A673 (cell line): ENCODE data around the gene RBP7.

Experiments
- EZH2 ChIP-seq: fragments of 200-600 bp; sonication (generic); IDR thresholded peaks from 2 replicates; pipeline ENCODE4 v1.6.1; 2017; ENCODE audit warnings: borderline replicate concordance, low read depth, mild to moderate bottlenecking, mixed read lengths, antibody characterized with exemption, low read length; ENCODE audit not compliant: poor library complexity, severe bottlenecking
- TF ChIP-seq, protein P1 (sequence below): fragments of 300-800, 200-600 bp; sonication (generic); conservative IDR thresholded peaks from 2 replicates; pipeline ENCODE4 v1.5.1; 2017; ENCODE audit warnings: low read depth, mild to moderate bottlenecking, antibody characterized with exemption, low read length, moderate library complexity, mixed read lengths

DNA sequence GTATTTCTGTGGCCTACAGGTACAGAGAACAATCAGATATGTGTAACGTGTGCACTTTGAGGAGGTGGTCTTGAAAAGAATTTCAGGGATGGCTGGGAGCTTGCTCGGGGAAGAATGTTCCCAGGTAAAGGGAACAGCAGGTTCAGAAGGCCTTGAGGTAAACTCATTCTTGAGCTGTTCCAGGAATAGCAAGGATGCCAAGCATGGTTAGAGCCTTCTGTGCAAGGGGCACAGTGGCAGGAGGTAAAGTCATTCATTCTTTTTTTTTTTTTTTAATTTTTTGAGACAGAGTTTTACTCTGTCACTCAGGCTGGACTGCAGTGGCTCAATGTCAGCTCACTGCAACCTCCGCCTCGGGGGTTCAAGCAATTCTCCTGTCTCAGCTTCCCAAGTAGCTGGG is 45.7 kb downstream of the RBP7 start:
- TF ChIP-seq, protein P1, sequence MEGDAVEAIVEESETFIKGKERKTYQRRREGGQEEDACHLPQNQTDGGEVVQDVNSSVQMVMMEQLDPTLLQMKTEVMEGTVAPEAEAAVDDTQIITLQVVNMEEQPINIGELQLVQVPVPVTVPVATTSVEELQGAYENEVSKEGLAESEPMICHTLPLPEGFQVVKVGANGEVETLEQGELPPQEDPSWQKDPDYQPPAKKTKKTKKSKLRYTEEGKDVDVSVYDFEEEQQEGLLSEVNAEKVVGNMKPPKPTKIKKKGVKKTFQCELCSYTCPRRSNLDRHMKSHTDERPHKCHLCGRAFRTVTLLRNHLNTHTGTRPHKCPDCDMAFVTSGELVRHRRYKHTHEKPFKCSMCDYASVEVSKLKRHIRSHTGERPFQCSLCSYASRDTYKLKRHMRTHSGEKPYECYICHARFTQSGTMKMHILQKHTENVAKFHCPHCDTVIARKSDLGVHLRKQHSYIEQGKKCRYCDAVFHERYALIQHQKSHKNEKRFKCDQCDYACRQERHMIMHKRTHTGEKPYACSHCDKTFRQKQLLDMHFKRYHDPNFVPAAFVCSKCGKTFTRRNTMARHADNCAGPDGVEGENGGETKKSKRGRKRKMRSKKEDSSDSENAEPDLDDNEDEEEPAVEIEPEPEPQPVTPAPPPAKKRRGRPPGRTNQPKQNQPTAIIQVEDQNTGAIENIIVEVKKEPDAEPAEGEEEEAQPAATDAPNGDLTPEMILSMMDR: no peak
- no peak for TF ChIP-seq EZH2
